ENCODE data around the gene ZBTB16.

Gene ZBTB16

GRCh38 chr11:114239753-114240161 is 180.2 kb downstream of the ZBTB16 start:
- H3K9me3 ChIP-seq (ENCODE audit: control insufficient read depth in 1 of 2, low read length in 2 of 2): no peaks in the 10 kb centered on the region
- peaks cover 0 to 15% of the 10 kb centered on the region in 2 donors for H3K4me1 ChIP-seq (ENCODE audit: control insufficient read depth in 1 of 2, insufficient read depth in 2 of 2, low read length in 2 of 2)
- no peak overlapping the region for H3K27ac ChIP-seq (ENCODE audit: low read length)
- H3K4me3 ChIP-seq (ENCODE audit: low read depth in 1 of 2, low read length in 2 of 2): no peak overlapping the region
- no peaks in the 10 kb centered on the region for H3K27me3 ChIP-seq (ENCODE audit: low read depth, low read length)
- peaks cover 0 to 9% of the 10 kb centered on the region in 2 donors for H3K36me3 ChIP-seq (ENCODE audit: control insufficient read depth in 1 of 2, insufficient read depth in 2 of 2, low read length in 2 of 2)

GRCh38 chr11:114242032-114242431 is 182.5 kb downstream of the ZBTB16 start:
- Histone ChIP-seq H3K27ac (ENCODE audit: low read length) (no peak overlapping the region), H3K9me3 (ENCODE audit: control insufficient read depth in 1 of 2, low read length in 2 of 2) (no peaks in the 10 kb centered on the region), H3K4me3 (ENCODE audit: low read depth in 1 of 2, low read length in 2 of 2) (no peak overlapping the region), H3K4me1 (ENCODE audit: control insufficient read depth in 1 of 2, insufficient read depth in 2 of 2, low read length in 2 of 2) (peaks cover 0 to 15% of the 10 kb centered on the region in 2 donors), H3K36me3 (ENCODE audit: control insufficient read depth in 1 of 2, insufficient read depth in 2 of 2, low read length in 2 of 2) (peaks cover 0 to 29% of the 10 kb centered on the region in 2 donors), H3K27me3 (ENCODE audit: low read depth, low read length) (no peaks in the 10 kb centered on the region)

GRCh38 chr11:114243461-114244372 is 184.2 kb downstream of the ZBTB16 start:
- peaks cover 0 to 39% of the 10 kb centered on the region in 2 donors for H3K36me3 ChIP-seq (ENCODE audit: control insufficient read depth in 1 of 2, insufficient read depth in 2 of 2, low read length in 2 of 2)
- no peaks in the 10 kb centered on the region for H3K27me3 ChIP-seq (ENCODE audit: low read depth, low read length)
- H3K27ac ChIP-seq (ENCODE audit: low read length): no peak overlapping the region
- no peaks in the 10 kb centered on the region for H3K9me3 ChIP-seq (ENCODE audit: control insufficient read depth in 1 of 2, low read length in 2 of 2)
- no peak overlapping the region for H3K4me3 ChIP-seq (ENCODE audit: low read depth in 1 of 2, low read length in 2 of 2)
- H3K4me1 ChIP-seq (ENCODE audit: control insufficient read depth in 1 of 2, insufficient read depth in 2 of 2, low read length in 2 of 2): peaks cover 0 to 15% of the 10 kb centered on the region in 2 donors

GRCh38 chr11:114244726-114245394 is 185.3 kb downstream of the ZBTB16 start:
- Histone ChIP-seq H3K27ac (ENCODE audit: low read length) (no peak overlapping the region), H3K9me3 (ENCODE audit: control insufficient read depth in 1 of 2, low read length in 2 of 2) (no peaks in the 10 kb centered on the region), H3K4me3 (ENCODE audit: low read depth in 1 of 2, low read length in 2 of 2) (no peak overlapping the region), H3K36me3 (ENCODE audit: control insufficient read depth in 1 of 2, insufficient read depth in 2 of 2, low read length in 2 of 2) (peaks cover under 1 to 40% of the 10 kb centered on the region in 2 donors), H3K4me1 (ENCODE audit: control insufficient read depth in 1 of 2, insufficient read depth in 2 of 2, low read length in 2 of 2) (peaks cover 0 to 15% of the 10 kb centered on the region in 2 donors), H3K27me3 (ENCODE audit: low read depth, low read length) (no peaks in the 10 kb centered on the region)

GRCh38 chr11:114246321-114247069 is 187.0 kb downstream of the ZBTB16 start:
- Histone ChIP-seq H3K27me3 (ENCODE audit: low read depth, low read length) (no peaks in the 10 kb centered on the region), H3K4me3 (ENCODE audit: low read depth in 1 of 2, low read length in 2 of 2) (no peak overlapping the region), H3K27ac (ENCODE audit: low read length) (no peak overlapping the region), H3K36me3 (ENCODE audit: control insufficient read depth in 1 of 2, insufficient read depth in 2 of 2, low read length in 2 of 2) (peaks cover 9 to 55% of the 10 kb centered on the region in 2 donors), H3K9me3 (ENCODE audit: control insufficient read depth in 1 of 2, low read length in 2 of 2) (no peaks in the 10 kb centered on the region), H3K4me1 (ENCODE audit: control insufficient read depth in 1 of 2, insufficient read depth in 2 of 2, low read length in 2 of 2) (peaks cover 0 to 15% of the 10 kb centered on the region in 2 donors)

- H3K4me1 ChIP-seq (ENCODE audit: control insufficient read depth in 1 of 2, insufficient read depth in 2 of 2, low read length in 2 of 2): peaks cover 0 to 15% of the 10 kb centered on the region in 2 donors
- peaks cover 9 to 55% of the 10 kb centered on the region in 2 donors for H3K36me3 ChIP-seq (ENCODE audit: control insufficient read depth in 1 of 2, insufficient read depth in 2 of 2, low read length in 2 of 2)
Observed at GRCh38 chr11:114247070-114247789, 187.7 kb downstream of the ZBTB16 start.

GRCh38 chr11:114250180-114250579 is 190.7 kb downstream of the ZBTB16 start:
- Histone ChIP-seq H3K4me1 (ENCODE audit: control insufficient read depth in 1 of 2, insufficient read depth in 2 of 2, low read length in 2 of 2) (no peaks in the 10 kb centered on the region), H3K9me3 (ENCODE audit: control insufficient read depth in 1 of 2, low read length in 2 of 2) (no peaks in the 10 kb centered on the region), H3K36me3 (ENCODE audit: control insufficient read depth in 1 of 2, insufficient read depth in 2 of 2, low read length in 2 of 2) (peaks cover 9 to 57% of the 10 kb centered on the region in 2 donors)

More at GRCh38 chr11:114247070-114247789, 187.7 kb downstream of the ZBTB16 start:
- Histone ChIP-seq H3K9me3 (ENCODE audit: control insufficient read depth in 1 of 2, low read length in 2 of 2) (no peaks in the 10 kb centered on the region), H3K27ac (ENCODE audit: low read length) (no peak overlapping the region), H3K4me3 (ENCODE audit: low read depth in 1 of 2, low read length in 2 of 2) (no peak overlapping the region), H3K27me3 (ENCODE audit: low read depth, low read length) (no peaks in the 10 kb centered on the region)

GRCh38 chr11:114250993-114251814 is 191.7 kb downstream of the ZBTB16 start:
- no peaks in the 10 kb centered on the region for H3K9me3 ChIP-seq (ENCODE audit: control insufficient read depth in 1 of 2, low read length in 2 of 2)
- H3K4me1 ChIP-seq (ENCODE audit: control insufficient read depth in 1 of 2, insufficient read depth in 2 of 2, low read length in 2 of 2): no peaks in the 10 kb centered on the region
- H3K36me3 ChIP-seq (ENCODE audit: control insufficient read depth in 1 of 2, insufficient read depth in 2 of 2, low read length in 2 of 2): peaks cover 9 to 49% of the 10 kb centered on the region in 2 donors
- H3K27ac ChIP-seq (ENCODE audit: low read length): no peak overlapping the region
- H3K4me3 ChIP-seq (ENCODE audit: low read depth in 1 of 2, low read length in 2 of 2): no peak overlapping the region
- no peaks in the 10 kb centered on the region for H3K27me3 ChIP-seq (ENCODE audit: low read depth, low read length)

More at GRCh38 chr11:114250180-114250579, 190.7 kb downstream of the ZBTB16 start:
- H3K27ac ChIP-seq (ENCODE audit: low read length): no peak overlapping the region
- H3K27me3 ChIP-seq (ENCODE audit: low read depth, low read length): no peaks in the 10 kb centered on the region
- H3K4me3 ChIP-seq (ENCODE audit: low read depth in 1 of 2, low read length in 2 of 2): no peak overlapping the region

GRCh38 chr11:114251815-114252337 is 192.4 kb downstream of the ZBTB16 start:
- peaks cover 0 to 2% of the 10 kb centered on the region in 2 donors for H3K4me1 ChIP-seq (ENCODE audit: control insufficient read depth in 1 of 2, insufficient read depth in 2 of 2, low read length in 2 of 2)
- no peaks in the 10 kb centered on the region for H3K9me3 ChIP-seq (ENCODE audit: control insufficient read depth in 1 of 2, low read length in 2 of 2)
- no peak overlapping the region for H3K27ac ChIP-seq (ENCODE audit: low read length)
- H3K27me3 ChIP-seq (ENCODE audit: low read depth, low read length): no peaks in the 10 kb centered on the region
- H3K4me3 ChIP-seq (ENCODE audit: low read depth in 1 of 2, low read length in 2 of 2): no peak overlapping the region
- peaks cover 9 to 48% of the 10 kb centered on the region in 2 donors for H3K36me3 ChIP-seq (ENCODE audit: control insufficient read depth in 1 of 2, insufficient read depth in 2 of 2, low read length in 2 of 2)

- H3K4me3 ChIP-seq (ENCODE audit: low read depth in 1 of 2, low read length in 2 of 2): no peak overlapping the region
- H3K27ac ChIP-seq (ENCODE audit: low read length): no peak overlapping the region
- H3K36me3 ChIP-seq (ENCODE audit: control insufficient read depth in 1 of 2, insufficient read depth in 2 of 2, low read length in 2 of 2): peaks cover 9 to 41% of the 10 kb centered on the region in 2 donors
- H3K9me3 ChIP-seq (ENCODE audit: control insufficient read depth in 1 of 2, low read length in 2 of 2): no peaks in the 10 kb centered on the region
- peaks cover 0 to 9% of the 10 kb centered on the region in 2 donors for H3K4me1 ChIP-seq (ENCODE audit: control insufficient read depth in 1 of 2, insufficient read depth in 2 of 2, low read length in 2 of 2)
- no peaks in the 10 kb centered on the region for H3K27me3 ChIP-seq (ENCODE audit: low read depth, low read length)
Observed at GRCh38 chr11:114252767-114253166, 193.3 kb downstream of the ZBTB16 start.

Data from muscle layer of duodenum (tissue), 2 donors.